GM12878 (cell line): Measurements from ENCODE around the gene ZNF610. TPM values are rescaled to one million over a fixed set of nuclear protein-coding genes. Genes with fewer than 3 reads are reported as not detected.

Experiments
- ATAC-seq: fragments of 200-7000 bp; cut with Tn5 transposase; 3 replicates; pipeline ENCODE4 v1.9.1; 2020; ENCODE audit warnings: mild to moderate bottlenecking, moderate library complexity
- BruUV-seq: library from RNA; stranded (reverse); fragments of 400-500 nt; replicated peaks from 2 replicates; lab custom pipeline; 2021; lab: Mats Ljungman, UMichigan
- CTCF ChIA-PET: fragments of 300-600 bp; sonication (Branson Sonifier 250); formaldehyde crosslinking; extraction: SDS; loops from one replicate; lab custom pipeline; 2021; ENCODE audit warnings: inconsistent platforms; lab: Yijun Ruan, JAX
- POLR2A ChIA-PET: fragments of 350-600 bp; formaldehyde crosslinking; extraction: SDS; loops from one replicate; lab custom pipeline; 2021; ENCODE audit warnings: inconsistent platforms; lab: Charles Lee
- RAD21 ChIA-PET: fragments of 300-600 bp; sonication (Branson Sonifier 250); formaldehyde crosslinking; loops from one replicate; lab custom pipeline; 2023; ENCODE audit warnings: antibody characterized with exemption; ENCODE audit not compliant: unreplicated experiment; lab: Charles Lee
- SMC1A ChIA-PET: fragments of 300-600 bp; sonication (Branson Sonifier 250); formaldehyde crosslinking; loops from one replicate; lab custom pipeline; 2023; ENCODE audit not compliant: unreplicated experiment, uncharacterized antibody; lab: Charles Lee
- DNase-seq: peaks from one replicate; pipeline ENCODE4 v3.0.0-alpha.2; 2011; ENCODE audit warnings: low read depth, low spot score
- FAIRE-seq: peaks from 3 replicates; lab custom pipeline; 2011; peaks lifted over from hg19 to GRCh38; lab: Jason Lieb, UNC
- H2AFZ ChIP-seq: 2 replicates; pipeline ENCODE4 v1.6.0; 2011; ENCODE audit warnings: low read depth, low read length, control low read depth; ENCODE audit not compliant: control insufficient read depth
- H3K27ac ChIP-seq: 2 replicates; pipeline ENCODE4 v1.5.1; 2011; ENCODE audit warnings: control low read depth; ENCODE audit not compliant: control insufficient read depth, insufficient read depth
- H3K27me3 ChIP-seq, 2 experiments: replicated peaks in 1 of 2; 2 replicates each; pipeline versions ENCODE4 v1.6.0 to v1.6.1; 2011; ENCODE audit warnings: low read length in 1 of 2; ENCODE audit not compliant: control insufficient read depth in 2 of 2, insufficient read depth in 2 of 2
- H3K36me3 ChIP-seq, 2 experiments: 2 replicates each; pipeline ENCODE4 v1.5.1; 2011; ENCODE audit warnings: low read length in 1 of 2; ENCODE audit not compliant: control insufficient read depth in 2 of 2, insufficient read depth in 2 of 2
- H3K4me1 ChIP-seq: 2 replicates; pipeline ENCODE4 v1.6.1; 2011; ENCODE audit warnings: mild to moderate bottlenecking, low read length, moderate library complexity, mixed read lengths; ENCODE audit not compliant: control insufficient read depth, insufficient read depth
- H3K4me2 ChIP-seq: 2 replicates; pipeline ENCODE4 v1.6.0; 2011; ENCODE audit warnings: control low read depth; ENCODE audit not compliant: control insufficient read depth, insufficient read depth
- H3K4me3 ChIP-seq: fragments of 200-600 bp; sonication (generic); 2 replicates; pipeline ENCODE4 v1.5.1; 2016
- H3K79me2 ChIP-seq: 2 replicates; pipeline ENCODE4 v1.6.0; 2011; ENCODE audit warnings: low read length; ENCODE audit not compliant: control insufficient read depth, insufficient read depth
- H3K9ac ChIP-seq: 2 replicates; pipeline ENCODE4 v1.8.0; 2011; ENCODE audit warnings: low read length, control low read depth, mixed read lengths; ENCODE audit not compliant: control insufficient read depth, insufficient read depth
- H3K9me3 ChIP-seq: replicated peaks from 3 replicates; pipeline ENCODE4 v1.5.1; 2011; ENCODE audit warnings: mild to moderate bottlenecking, low read length; ENCODE audit not compliant: control insufficient read depth, insufficient read depth
- H4K20me1 ChIP-seq: 2 replicates; pipeline ENCODE4 v1.6.0; 2011; ENCODE audit not compliant: control insufficient read depth, insufficient read depth
- CHD1 ChIP-seq: IDR thresholded peaks from 2 replicates; pipeline ENCODE4 v1.6.1; 2012; ENCODE audit warnings: low read depth, low read length, improper control_type of control experiment
- CTCF ChIP-seq, 3 experiments: IDR thresholded peaks in 2 of 3; conservative IDR thresholded peaks in 1 of 3; 2 replicates each; pipeline ENCODE4 v1.5.1; 2011; ENCODE audit warnings: low read depth in 3 of 3, low read length in 3 of 3, mild to moderate bottlenecking in 3 of 3, control low read depth in 2 of 3, moderate library complexity in 2 of 3, inconsistent platforms in 1 of 3, mixed read lengths in 1 of 3; ENCODE audit not compliant: control insufficient read depth in 2 of 3, insufficient read depth in 1 of 3; ENCODE audit errors: extremely low read depth in 1 of 3
- ELK1 ChIP-seq: IDR thresholded peaks from 2 replicates; pipeline ENCODE4 v1.6.1; 2012; ENCODE audit warnings: low read depth, low read length, improper control_type of control experiment
- FOXM1 ChIP-seq: IDR thresholded peaks from 2 replicates; pipeline ENCODE4 v1.6.1; 2012; ENCODE audit warnings: low read depth, mild to moderate bottlenecking, inconsistent platforms, low read length, moderate library complexity
- MLLT1 ChIP-seq: fragments of 450-650 bp; IDR thresholded peaks from 2 replicates; pipeline ENCODE4 v1.6.1; 2016; ENCODE audit warnings: mild to moderate bottlenecking
- NKRF ChIP-seq: fragments of 450-650 bp; conservative IDR thresholded peaks from 2 replicates; pipeline ENCODE4 v1.6.1; 2017; ENCODE audit warnings: mild to moderate bottlenecking, moderate library complexity
- NR2F1 ChIP-seq: fragments of 450-650 bp; conservative IDR thresholded peaks from 2 replicates; pipeline ENCODE4 v1.6.1; 2017; ENCODE audit warnings: mild to moderate bottlenecking
- PKNOX1 ChIP-seq: fragments of 450-650 bp; IDR thresholded peaks from 2 replicates; pipeline ENCODE4 v1.6.1; 2016; ENCODE audit warnings: mild to moderate bottlenecking
- SMAD5 ChIP-seq: IDR thresholded peaks from 2 replicates; pipeline ENCODE4 v1.6.1; 2016; ENCODE audit warnings: antibody characterized with exemption, low read depth
- ZBED1 ChIP-seq: IDR thresholded peaks from 2 replicates; pipeline ENCODE4 v1.6.1; 2016; ENCODE audit warnings: borderline replicate concordance
- WGBS: methylation state at CpG from one replicate; pipeline ENCODE4 v1.1.6; 2016; ENCODE audit warnings: low lambda C conversion rate; ENCODE audit not compliant: insufficient replicate concordance, insufficient coverage; ENCODE audit errors: missing lambda C conversion rate; 5-methylcytosine and 5-hydroxymethylcytosine counted together
- in situ Hi-C: fragments of 300-500 bp; cut with MboI; formaldehyde crosslinking; loops from 9 replicates; pipeline ENCODE4 v1.14.3; 2018; ENCODE audit warnings: mixed read lengths
- intact Hi-C: fragments of 100-400 bp; cut with micrococcal nuclease; formaldehyde crosslinking; loops from one replicate; pipeline ENCODE4 v1.14.2; 2022; ENCODE audit not compliant: unreplicated experiment
- polyA plus RNA-seq, 11 experiments: library from polyadenylated mRNA; depleted of rRNA in 4 of 11; unstranded in 6 of 11; stranded (reverse) in 5 of 11; fragments of >200 nt; fragmentation: Nextera tagmentation in 4 of 11; fragmentation: Illumina TruSeq in 1 of 11; extraction: Ambion mirVana in 4 of 11; extraction: Trizol in 1 of 11; gene quantifications; 1 replicate in 1 of 11; 2 replicates in 10 of 11; pipeline versions ENCODE4 v1.2.1 to v1.2.3, GENCODE V29; 2011 to 2016; ENCODE audit warnings: inconsistent platforms in 2 of 11, missing spikeins in 2 of 11, low read depth in 1 of 11
- total RNA-seq, 4 experiments: library from RNA; depleted of rRNA in 3 of 4; stranded (reverse); fragments of >200 nt in 3 of 4; fragmentation: Illumina TruSeq in 1 of 4; extraction: Trizol in 1 of 4; gene quantifications; 2 replicates each; pipeline versions ENCODE4 v1.2.1 to v1.2.3, GENCODE V29; 2013 to 2021

Gene ZNF610
- total and polyA plus RNA-seq, 10 of the 15 experiments (the other 5 are each of a cell fraction or from before 2014, with no cell fraction given), result 0.11 to 1.2 (median 0.53) TPM

GRCh38 chr19:52296773-52297600, 39.1 kb upstream of the ZNF610 start, which contains the start of gene ZNF480 (continued):
- TF ChIP-seq MLLT1 (no peak), PKNOX1 (no peak)

GRCh38 chr19:52297601-52298364, 38.3 kb upstream of the ZNF610 start:
- no peaks in the 10 kb centered on the region for H4K20me1 ChIP-seq
- ChIA-PET RAD21 (no interaction called here), CTCF (no interaction called here), SMC1A (no interaction called here), POLR2A (no interaction called here)
- peak overlapping the region; percentile 96 for H3K27ac ChIP-seq
- H3K9me3 ChIP-seq, result peaks cover 28% of the 10 kb centered on the region; the same call in 2 of the 3 replicates
- FAIRE-seq (no peak), ATAC-seq (peak; percentile 66), DNase-seq (no peak)
- peaks cover 6 to 21% of the 10 kb centered on the region in 2 experiments for H3K36me3 ChIP-seq
- in situ Hi-C loops (no loop called here), intact Hi-C loops (no loop called here)
- H3K4me2 ChIP-seq, result peak overlapping the region; percentile 40
- 44% methylated on average over 18 of the region's 18 CpGs for WGBS
- peak overlapping the region; percentile 95 for H3K4me3 ChIP-seq
- H3K27me3 ChIP-seq, result no peaks in the 10 kb centered on the region
- peaks cover 11% of the 10 kb centered on the region for H3K79me2 ChIP-seq
- BruUV-seq, result no TSS peak
- H2AFZ ChIP-seq, result peak overlapping the region; percentile 86
- no peaks in the 10 kb centered on the region for H3K4me1 ChIP-seq
- H3K9ac ChIP-seq, result peak overlapping the region; percentile 99
- TF ChIP-seq CHD1 (no peak), ZBED1 (0 out of 2 replicates have a peak, but pooled peaks have one; percentile 19), CTCF (IDR thresholded peaks at IDR 0.05 in 2 of 3, conservative IDR thresholded peaks at IDR 0.05 in 1 of 3; ENCODE audit: control insufficient read depth in 2 of 3, extremely low read depth in 1 of 3, insufficient read depth in 1 of 3, low read depth in 3 of 3, low read length in 3 of 3) (no peak), NKRF (0 out of 2 replicates have a peak, but pooled peaks have one; percentile 2), SMAD5 (no peak), ELK1 (no peak), FOXM1 (no peak), NR2F1 (no peak)
